ENCODE measurements around the gene ERAL1. TPM values are rescaled to one million over a fixed set of nuclear protein-coding genes. Genes with fewer than 3 reads are reported as not detected.
"Not testable (repeated sequence)": the region's sequence is repeated elsewhere in the genome, so short reads cannot be mapped to it uniquely, and the experiment has no call there.

The ERAL1 gene
- total and polyA plus RNA-seq, 5 donors from 2014 or later: 22.1 to 44.9 (median 41.7) TPM

- Mint-ChIP-seq H3K36me3 (peaks cover 20% of the 10 kb centered on the region), H3K4me1 (peaks cover 23 to 78% (median 51%) of the 10 kb centered on the region in 4 donors), H3K9me3 (no peaks in the 10 kb centered on the region), H3K27me3 (no peaks in the 10 kb centered on the region), H3K4me3 (peak overlapping the region; percentile 61 to 84 (median 66)), H3K27ac (peak overlapping the region; percentile 79 to 100 (median 99))
- Histone ChIP-seq H3K27me3 (ENCODE audit: control insufficient read depth, insufficient read depth, low read length) (no peaks in the 10 kb centered on the region), H3K4me1 (ENCODE audit: control insufficient read depth, insufficient read depth, low read length, poor library complexity, severe bottlenecking) (peaks cover 55% of the 10 kb centered on the region), H3K4me3 (ENCODE audit: low read depth, low read length) (no peak overlapping the region), H3K9me3 (ENCODE audit: control insufficient read depth in 2 of 2, low read length in 2 of 2) (no peaks in the 10 kb centered on the region), H3K27ac (ENCODE audit: insufficient read depth, low read length, poor library complexity, severe bottlenecking) (peak overlapping the region; percentile 2), H3K36me3 (ENCODE audit: control insufficient read depth, insufficient read depth, low read length) (peaks cover 20% of the 10 kb centered on the region)
- no peak for ATAC-seq (ENCODE audit: low read depth in 2 of 2)
- no peak for DNase-seq
These were observed 37.2 kb downstream of the ERAL1 start for GRCh38 chr17:28892024-28892423.

GRCh38 chr17:28893248-28894183 lies 38.7 kb downstream of the ERAL1 start:
- H3K4me3 ChIP-seq (ENCODE audit: low read depth, low read length): peak overlapping the region; percentile 80
- H3K4me1 ChIP-seq (ENCODE audit: control insufficient read depth, insufficient read depth, low read length, poor library complexity, severe bottlenecking): peaks cover 65% of the 10 kb centered on the region
- H3K27ac ChIP-seq (ENCODE audit: insufficient read depth, low read length, poor library complexity, severe bottlenecking): peak overlapping the region; percentile 85
- Mint-ChIP-seq H3K4me1 (peaks cover 23 to 79% (median 55%) of the 10 kb centered on the region in 4 donors), H3K36me3 (peaks cover 20% of the 10 kb centered on the region), H3K4me3 (peak overlapping the region; percentile 88 to 95 (median 91)), H3K27ac (peak overlapping the region; percentile 99 to 100 (median 100))
- not testable (repeated sequence) for ATAC-seq (ENCODE audit: low read depth in 2 of 2); H3K27me3 Mint-ChIP-seq; H3K9me3 Mint-ChIP-seq; H3K9me3 ChIP-seq (ENCODE audit: control insufficient read depth in 2 of 2, low read length in 2 of 2); H3K27me3 ChIP-seq (ENCODE audit: control insufficient read depth, insufficient read depth, low read length)
- peaks cover 11% of the 10 kb centered on the region for H3K36me3 ChIP-seq (ENCODE audit: control insufficient read depth, insufficient read depth, low read length)
- DNase-seq: peak in 2 of 3 donors; percentile 43 to 59

- Histone ChIP-seq H3K36me3 (ENCODE audit: control insufficient read depth, insufficient read depth, low read length) (peaks cover 3% of the 10 kb centered on the region), H3K9me3 (ENCODE audit: control insufficient read depth in 2 of 2, low read length in 2 of 2) (no peaks in the 10 kb centered on the region), H3K27ac (ENCODE audit: insufficient read depth, low read length, poor library complexity, severe bottlenecking) (peak overlapping the region; percentile 87), H3K4me3 (ENCODE audit: low read depth, low read length) (peak overlapping the region; percentile 87), H3K4me1 (ENCODE audit: control insufficient read depth, insufficient read depth, low read length, poor library complexity, severe bottlenecking) (peaks cover 64% of the 10 kb centered on the region), H3K27me3 (ENCODE audit: control insufficient read depth, insufficient read depth, low read length) (no peaks in the 10 kb centered on the region)
- ATAC-seq (ENCODE audit: low read depth in 2 of 2) (no peak), DNase-seq (peak in 1 of 3 donors; percentile 22)
- H3K9me3 Mint-ChIP-seq: no peaks in the 10 kb centered on the region
- peaks cover 28 to 80% (median 60%) of the 10 kb centered on the region in 4 donors for H3K4me1 Mint-ChIP-seq
- peak overlapping the region; percentile 97 to 99 (median 98) for H3K4me3 Mint-ChIP-seq
- peak overlapping the region; percentile 94 to 98 (median 96) for H3K27ac Mint-ChIP-seq
- H3K27me3 Mint-ChIP-seq: no peaks in the 10 kb centered on the region
- peaks cover 28% of the 10 kb centered on the region for H3K36me3 Mint-ChIP-seq
These were observed 41.1 kb downstream of the ERAL1 start for GRCh38 chr17:28895794-28896447.

- no peak for ATAC-seq (ENCODE audit: low read depth in 2 of 2)
- no peaks in the 10 kb centered on the region for H3K36me3 ChIP-seq (ENCODE audit: control insufficient read depth, insufficient read depth, low read length)
- H3K4me3 ChIP-seq (ENCODE audit: low read depth, low read length): peak overlapping the region; percentile 87
- no peaks in the 10 kb centered on the region for H3K9me3 ChIP-seq (ENCODE audit: control insufficient read depth in 2 of 2, low read length in 2 of 2)
- peak overlapping the region; percentile 87 for H3K27ac ChIP-seq (ENCODE audit: insufficient read depth, low read length, poor library complexity, severe bottlenecking)
- peaks cover 70% of the 10 kb centered on the region for H3K4me1 ChIP-seq (ENCODE audit: control insufficient read depth, insufficient read depth, low read length, poor library complexity, severe bottlenecking)
- H3K4me1 Mint-ChIP-seq: peaks cover 27 to 77% (median 55%) of the 10 kb centered on the region in 4 donors
- H3K4me3 Mint-ChIP-seq: peak overlapping the region; percentile 97 to 99 (median 98)
- no peak for DNase-seq
- H3K27me3 ChIP-seq (ENCODE audit: control insufficient read depth, insufficient read depth, low read length): no peaks in the 10 kb centered on the region
- no peaks in the 10 kb centered on the region for H3K9me3 Mint-ChIP-seq
- peak overlapping the region; percentile 94 to 98 (median 96) for H3K27ac Mint-ChIP-seq
- H3K27me3 Mint-ChIP-seq: no peaks in the 10 kb centered on the region
- H3K36me3 Mint-ChIP-seq: peaks cover 23% of the 10 kb centered on the region
These were observed 41.7 kb downstream of the ERAL1 start for GRCh38 chr17:28896491-28896883.

GRCh38 chr17:28896884-28897768 lies 42.3 kb downstream of the ERAL1 start, which contains the start of gene FLOT2:
Gene FLOT2, minus strand, starts transcription at chr17:28897733. Its CDS starts 159 bp downstream, at chr17:28897574.
- H3K27me3 ChIP-seq (ENCODE audit: control insufficient read depth, insufficient read depth, low read length): no peaks in the 10 kb centered on the region
- H3K36me3 Mint-ChIP-seq: peaks cover 18% of the 10 kb centered on the region
- ATAC-seq (ENCODE audit: low read depth in 2 of 2): peak; percentile 69 to 77
- H3K27me3 Mint-ChIP-seq: peaks cover 4% of the 10 kb centered on the region
- peak within 1 kb of the TSS; percentile 94 to 98 (median 96) for H3K27ac Mint-ChIP-seq
- H3K4me1 Mint-ChIP-seq: peaks cover 24 to 77% (median 58%) of the 10 kb centered on the region in 4 donors
- DNase-seq: peak; percentile 57 to 73 (median 67)
- peaks cover 76% of the 10 kb centered on the region for H3K4me1 ChIP-seq (ENCODE audit: control insufficient read depth, insufficient read depth, low read length, poor library complexity, severe bottlenecking)
- H3K36me3 ChIP-seq (ENCODE audit: control insufficient read depth, insufficient read depth, low read length): no peaks in the 10 kb centered on the region
- H3K4me3 ChIP-seq (ENCODE audit: low read depth, low read length): peak within 1 kb of the TSS; percentile 87
- no peaks in the 10 kb centered on the region for H3K9me3 ChIP-seq (ENCODE audit: control insufficient read depth in 2 of 2, low read length in 2 of 2)
- H3K4me3 Mint-ChIP-seq: peak within 1 kb of the TSS; percentile 97 to 99 (median 98)
- H3K9me3 Mint-ChIP-seq: no peaks in the 10 kb centered on the region
- peak within 1 kb of the TSS; percentile 87 for H3K27ac ChIP-seq (ENCODE audit: insufficient read depth, low read length, poor library complexity, severe bottlenecking)

GRCh38 chr17:28897769-28898526 lies 43.1 kb downstream of the ERAL1 start:
- peaks cover 17% of the 10 kb centered on the region for H3K36me3 Mint-ChIP-seq
- H3K4me3 Mint-ChIP-seq: peak overlapping the region; percentile 97 to 99 (median 98)
- H3K9me3 Mint-ChIP-seq: no peaks in the 10 kb centered on the region
- peaks cover 4% of the 10 kb centered on the region for H3K27me3 Mint-ChIP-seq
- H3K9me3 ChIP-seq (ENCODE audit: control insufficient read depth in 2 of 2, low read length in 2 of 2): no peaks in the 10 kb centered on the region
- no peaks in the 10 kb centered on the region for H3K36me3 ChIP-seq (ENCODE audit: control insufficient read depth, insufficient read depth, low read length)
- ATAC-seq (ENCODE audit: low read depth in 2 of 2) (peak; percentile 13 to 26), DNase-seq (peak in 1 of 3 donors; percentile 62)
- H3K4me1 ChIP-seq (ENCODE audit: control insufficient read depth, insufficient read depth, low read length, poor library complexity, severe bottlenecking): peaks cover 71% of the 10 kb centered on the region
- H3K27me3 ChIP-seq (ENCODE audit: control insufficient read depth, insufficient read depth, low read length): no peaks in the 10 kb centered on the region
- peaks cover 22 to 74% (median 56%) of the 10 kb centered on the region in 4 donors for H3K4me1 Mint-ChIP-seq
- peak overlapping the region; percentile 94 to 96 (median 95) for H3K27ac Mint-ChIP-seq
- peak overlapping the region; percentile 87 for H3K27ac ChIP-seq (ENCODE audit: insufficient read depth, low read length, poor library complexity, severe bottlenecking)
- H3K4me3 ChIP-seq (ENCODE audit: low read depth, low read length): peak overlapping the region; percentile 78
